HFF-Myc (cell line): ENCODE results near the gene SRRM1.

Experiments used
- DNase-seq: peaks from one replicate; pipeline ENCODE4 v3.0.0-alpha.2; 2011; ENCODE audit warnings: low read depth; ENCODE audit errors: extremely low read depth
- H3K4me3 ChIP-seq: replicated peaks from 2 replicates; pipeline ENCODE4 v1.5.1; 2011; ENCODE audit warnings: low read depth, mild to moderate bottlenecking, control low read depth, low read length
- TF ChIP-seq, protein P1 (sequence below): IDR thresholded peaks from 2 replicates; pipeline ENCODE4 v1.5.1; 2012; ENCODE audit warnings: mild to moderate bottlenecking, low read depth, low read length, control low read depth; ENCODE audit errors: missing control alignments

Gene SRRM1, protein sequence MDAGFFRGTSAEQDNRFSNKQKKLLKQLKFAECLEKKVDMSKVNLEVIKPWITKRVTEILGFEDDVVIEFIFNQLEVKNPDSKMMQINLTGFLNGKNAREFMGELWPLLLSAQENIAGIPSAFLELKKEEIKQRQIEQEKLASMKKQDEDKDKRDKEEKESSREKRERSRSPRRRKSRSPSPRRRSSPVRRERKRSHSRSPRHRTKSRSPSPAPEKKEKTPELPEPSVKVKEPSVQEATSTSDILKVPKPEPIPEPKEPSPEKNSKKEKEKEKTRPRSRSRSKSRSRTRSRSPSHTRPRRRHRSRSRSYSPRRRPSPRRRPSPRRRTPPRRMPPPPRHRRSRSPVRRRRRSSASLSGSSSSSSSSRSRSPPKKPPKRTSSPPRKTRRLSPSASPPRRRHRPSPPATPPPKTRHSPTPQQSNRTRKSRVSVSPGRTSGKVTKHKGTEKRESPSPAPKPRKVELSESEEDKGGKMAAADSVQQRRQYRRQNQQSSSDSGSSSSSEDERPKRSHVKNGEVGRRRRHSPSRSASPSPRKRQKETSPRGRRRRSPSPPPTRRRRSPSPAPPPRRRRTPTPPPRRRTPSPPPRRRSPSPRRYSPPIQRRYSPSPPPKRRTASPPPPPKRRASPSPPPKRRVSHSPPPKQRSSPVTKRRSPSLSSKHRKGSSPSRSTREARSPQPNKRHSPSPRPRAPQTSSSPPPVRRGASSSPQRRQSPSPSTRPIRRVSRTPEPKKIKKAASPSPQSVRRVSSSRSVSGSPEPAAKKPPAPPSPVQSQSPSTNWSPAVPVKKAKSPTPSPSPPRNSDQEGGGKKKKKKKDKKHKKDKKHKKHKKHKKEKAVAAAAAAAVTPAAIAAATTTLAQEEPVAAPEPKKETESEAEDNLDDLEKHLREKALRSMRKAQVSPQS

DNA sequence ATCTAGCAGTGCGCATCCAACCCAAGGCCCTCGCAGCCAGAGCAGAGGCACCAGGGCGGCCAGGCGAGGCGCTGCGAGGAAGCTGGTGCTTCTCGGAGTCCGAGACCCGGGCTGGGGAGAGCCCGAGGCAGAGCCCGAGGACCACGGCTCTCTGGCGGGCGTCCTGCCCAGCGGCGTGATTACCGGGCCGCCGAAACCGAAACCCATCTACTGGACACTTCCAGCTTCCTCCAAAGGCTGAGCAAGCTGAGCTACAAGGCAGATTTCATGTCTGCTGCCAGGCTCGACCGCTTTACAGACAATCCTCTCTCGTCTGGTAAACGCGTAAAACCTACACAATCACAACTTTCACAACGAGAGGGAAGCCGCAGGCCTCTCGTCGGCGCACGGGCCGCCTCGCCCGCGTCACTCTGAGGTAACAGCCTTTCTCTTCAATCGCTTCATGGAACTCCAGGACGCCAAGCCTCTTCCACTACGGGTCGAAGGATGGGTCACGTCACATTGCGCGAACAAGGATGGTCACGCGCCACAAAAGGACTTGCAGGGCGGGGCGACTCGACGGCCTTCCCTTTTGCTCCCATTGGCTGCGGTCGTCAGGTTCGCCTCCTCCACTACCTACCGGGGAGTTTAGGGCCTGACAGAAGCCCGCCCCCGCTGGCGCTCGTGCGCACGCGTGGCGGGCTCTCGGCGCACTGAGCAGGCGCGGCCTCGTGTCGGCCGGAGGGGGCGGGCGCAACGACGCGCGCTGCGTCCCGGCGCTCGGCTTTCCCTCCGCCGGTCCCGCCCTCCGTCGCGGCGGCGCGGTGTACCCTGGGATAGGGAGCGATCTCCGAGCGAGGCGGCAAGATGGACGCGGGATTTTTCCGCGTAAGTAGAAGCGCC lies at the start of gene SRRM1:
Gene SRRM1, plus strand, starts transcription at position 822 of the 882 bp plus-strand sequence. Its CDS starts 25 bp downstream, at position 847.
- DNase-seq, result peak; percentile 99
- TF ChIP-seq, protein P1, sequence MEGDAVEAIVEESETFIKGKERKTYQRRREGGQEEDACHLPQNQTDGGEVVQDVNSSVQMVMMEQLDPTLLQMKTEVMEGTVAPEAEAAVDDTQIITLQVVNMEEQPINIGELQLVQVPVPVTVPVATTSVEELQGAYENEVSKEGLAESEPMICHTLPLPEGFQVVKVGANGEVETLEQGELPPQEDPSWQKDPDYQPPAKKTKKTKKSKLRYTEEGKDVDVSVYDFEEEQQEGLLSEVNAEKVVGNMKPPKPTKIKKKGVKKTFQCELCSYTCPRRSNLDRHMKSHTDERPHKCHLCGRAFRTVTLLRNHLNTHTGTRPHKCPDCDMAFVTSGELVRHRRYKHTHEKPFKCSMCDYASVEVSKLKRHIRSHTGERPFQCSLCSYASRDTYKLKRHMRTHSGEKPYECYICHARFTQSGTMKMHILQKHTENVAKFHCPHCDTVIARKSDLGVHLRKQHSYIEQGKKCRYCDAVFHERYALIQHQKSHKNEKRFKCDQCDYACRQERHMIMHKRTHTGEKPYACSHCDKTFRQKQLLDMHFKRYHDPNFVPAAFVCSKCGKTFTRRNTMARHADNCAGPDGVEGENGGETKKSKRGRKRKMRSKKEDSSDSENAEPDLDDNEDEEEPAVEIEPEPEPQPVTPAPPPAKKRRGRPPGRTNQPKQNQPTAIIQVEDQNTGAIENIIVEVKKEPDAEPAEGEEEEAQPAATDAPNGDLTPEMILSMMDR, result no peak
- peak within 1 kb of the TSS; percentile 91 for H3K4me3 ChIP-seq

DNA sequence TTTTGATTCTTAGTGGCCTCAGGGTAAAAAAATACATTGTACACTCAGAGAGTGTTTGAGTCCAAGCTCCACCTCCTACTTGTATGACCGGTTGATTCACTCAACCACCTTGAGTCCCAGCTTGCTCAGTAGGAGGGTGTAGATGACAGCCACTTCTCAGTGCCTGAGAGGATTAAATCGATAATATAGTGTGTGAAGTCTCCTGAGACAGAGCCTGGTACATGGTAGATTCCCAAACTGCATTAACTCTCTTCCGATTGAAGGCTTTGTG lies 48.8 kb upstream of the SRRM1 start:
- no peak overlapping the region for H3K4me3 ChIP-seq
- DNase-seq, result no peak
- TF ChIP-seq, protein P1, result no peak

DNA sequence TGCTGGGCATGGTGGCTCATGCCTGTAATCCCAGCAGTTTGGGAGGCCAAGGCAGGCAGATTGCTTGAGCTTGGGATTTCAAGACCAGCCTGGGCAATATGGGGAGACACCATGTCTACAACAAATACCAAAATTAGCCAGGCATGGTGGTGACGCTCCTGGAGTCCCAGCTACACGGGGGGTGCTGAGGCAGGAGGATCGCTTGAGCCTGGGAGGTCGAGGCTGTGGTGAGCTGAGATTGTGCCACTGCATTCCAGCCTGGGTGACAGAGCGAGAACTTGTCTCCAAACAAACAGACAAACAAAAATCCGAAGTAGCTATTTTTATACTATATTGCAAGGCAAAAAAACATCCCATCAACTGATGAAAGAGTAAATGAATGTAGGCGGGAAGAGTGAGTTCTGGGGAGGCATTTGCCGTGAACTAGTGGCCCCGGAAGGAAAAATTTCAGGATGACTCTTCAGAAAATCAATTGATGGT lies 46.7 kb upstream of the SRRM1 start:
- TF ChIP-seq, protein P1, result no peak

DNA sequence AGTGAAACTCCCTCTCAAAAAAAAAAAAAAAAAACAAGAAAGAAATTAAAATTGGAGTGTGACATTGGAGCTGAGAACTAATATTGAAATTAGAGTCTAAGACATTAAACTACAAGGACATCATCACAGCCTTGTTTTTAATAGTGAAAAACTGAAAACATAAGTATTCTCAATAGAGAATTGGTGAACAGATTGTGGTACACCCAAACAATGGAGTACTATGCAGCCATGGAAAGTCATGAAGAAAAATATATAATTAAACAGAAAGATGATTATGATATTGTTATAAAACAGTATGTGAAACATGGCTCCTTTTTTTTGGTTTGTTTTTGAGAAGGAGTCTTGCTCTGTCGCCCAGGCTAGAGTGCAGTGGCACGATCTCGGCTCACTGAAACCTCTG lies 43.8 kb upstream of the SRRM1 start:
- H3K4me3 ChIP-seq, result no peak overlapping the region
- TF ChIP-seq, protein P1, result no peak
- no peak for DNase-seq

More for the DNA sequence above, 46.7 kb upstream of the SRRM1 start:
- DNase-seq, result no peak
- H3K4me3 ChIP-seq, result no peak overlapping the region

DNA sequence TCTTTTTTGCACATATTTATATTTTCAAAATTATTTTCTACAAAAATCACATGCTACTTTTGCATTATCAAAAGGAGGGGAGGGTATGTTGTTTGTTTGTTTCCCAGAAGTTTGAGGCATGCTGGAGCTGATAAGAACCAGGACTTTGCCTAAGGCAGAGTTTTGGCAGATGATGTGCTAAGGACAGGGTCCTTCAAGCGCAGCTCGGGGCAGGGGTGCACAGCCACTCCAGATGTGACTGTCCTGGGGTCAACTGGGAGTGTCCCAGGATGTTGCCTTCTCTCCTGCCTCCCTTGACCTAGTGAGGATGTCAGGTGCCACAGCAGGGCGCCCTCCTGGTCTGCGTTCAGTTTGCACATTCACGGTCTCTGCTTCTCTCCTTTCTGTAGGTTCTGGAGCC lies 42.6 kb upstream of the SRRM1 start:
- TF ChIP-seq, protein P1, result no peak
- H3K4me3 ChIP-seq, result no peak overlapping the region
- no peak for DNase-seq
